ENCODE data around the gene S1PR1. TPM values are rescaled to one million over a fixed set of nuclear protein-coding genes. Genes with fewer than 3 reads are reported as not detected.

Gene S1PR1
- polyA plus RNA-seq, 3 donors = 0.36 to 0.64 (median 0.43) TPM

- H3K4me3 Mint-ChIP-seq = no peak overlapping the region
Measured at GRCh38 chr1:101288491-101288944, 51.7 kb downstream of the S1PR1 start.

More at GRCh38 chr1:101288491-101288944, 51.7 kb downstream of the S1PR1 start:
- H3K36me3 ChIP-seq (replicated peaks in 1 of 2; ENCODE audit: control insufficient read depth in 1 of 2, insufficient read depth in 2 of 2, low read length in 2 of 2) = no peaks in the 10 kb centered on the region
- H3K4me1 Mint-ChIP-seq = peaks cover 31% of the 10 kb centered on the region
- no peaks in the 10 kb centered on the region for H4K20me1 ChIP-seq (ENCODE audit: insufficient read depth, low read length)
- no peaks in the 10 kb centered on the region for H3K27me3 Mint-ChIP-seq (ENCODE audit: low read depth in 3 of 3)
- no peak overlapping the region for H2AFZ ChIP-seq (ENCODE audit: insufficient read depth, low read depth, low read length, poor library complexity, severe bottlenecking)
- peaks cover 0 to 1% (median 0%) of the 10 kb centered on the region in 7 donors for H3K9me3 Mint-ChIP-seq
- WGBS (ENCODE audit: insufficient coverage) = 82% methylated on average over 2 of the region's 4 CpGs
- peaks cover 28 to 32% of the 10 kb centered on the region in 2 donors for H3K4me1 ChIP-seq (ENCODE audit: control insufficient read depth in 1 of 2, insufficient read depth in 2 of 2, low read length in 2 of 2)
- intact Hi-C loops (cut with micrococcal nuclease) = loop anchor here in 1 of 2 donors (5.0 kb wide), 1 partner anchor 51 kb away; the partner anchor contains the start of gene S1PR1
- no peak overlapping the region for H3K9ac ChIP-seq (ENCODE audit: insufficient read depth, low read length, poor library complexity, severe bottlenecking)
- DNase-seq = peak; percentile 58 to 78 (median 67)
- H3K4me2 ChIP-seq (replicated peaks; ENCODE audit: extremely low read depth, low read length, poor library complexity, severe bottlenecking) = no peak overlapping the region
- H3K27me3 ChIP-seq (ENCODE audit: control insufficient read depth in 2 of 2, insufficient read depth in 2 of 2, low read length in 2 of 2) = no peaks in the 10 kb centered on the region
- H3K79me2 ChIP-seq (ENCODE audit: insufficient read depth, low read length) = no peaks in the 10 kb centered on the region
- TF ChIP-seq CTCF (IDR thresholded peaks at IDR 0.05) = peak; percentile 92
- H3K36me3 Mint-ChIP-seq = no peaks in the 10 kb centered on the region
- H3K4me3 ChIP-seq (replicated peaks in 1 of 3; ENCODE audit: low read depth in 2 of 3, low read length in 3 of 3) = no peak overlapping the region
- no peak overlapping the region for H3K27ac Mint-ChIP-seq
- H3K9me3 ChIP-seq (replicated peaks in 1 of 2; ENCODE audit: control insufficient read depth in 1 of 2, insufficient read depth in 1 of 2, low read length in 2 of 2) = no peaks in the 10 kb centered on the region
- no peak overlapping the region for H3K27ac ChIP-seq (ENCODE audit: low read depth in 1 of 2, low read length in 2 of 2)
